Nephron progenitor cell (in vitro differentiated cells): ENCODE measurements around the gene MANF.

Experiments used
- DNase-seq: peaks from one replicate; pipeline ENCODE4 v3.0.0; 2021
- H3K27ac Mint-ChIP-seq: 2 replicates; pipeline ENCODE4 v1.8.0; 2021; ENCODE audit warnings: mild to moderate bottlenecking, moderate library complexity, mixed read lengths
- H3K27me3 Mint-ChIP-seq: 2 replicates; pipeline ENCODE4 v1.8.0; 2021; ENCODE audit warnings: mild to moderate bottlenecking, low read depth, mixed read lengths; ENCODE audit not compliant: poor library complexity
- H3K36me3 Mint-ChIP-seq: 2 replicates; pipeline ENCODE4 v1.8.0; 2021; ENCODE audit warnings: low read depth, mixed read lengths
- H3K4me1 Mint-ChIP-seq: 2 replicates; pipeline ENCODE4 v1.8.0; 2021; ENCODE audit warnings: mixed read lengths
- H3K4me3 Mint-ChIP-seq: 2 replicates; pipeline ENCODE4 v1.8.0; 2021; ENCODE audit warnings: mild to moderate bottlenecking, moderate library complexity, mixed read lengths
- H3K9me3 Mint-ChIP-seq: 2 replicates; pipeline ENCODE4 v1.8.0; 2021; ENCODE audit warnings: mild to moderate bottlenecking, moderate library complexity, mixed read lengths
- CTCF ChIP-seq: fragments of 200-600 bp; sonication (generic); IDR thresholded peaks from 2 replicates; pipeline ENCODE4 v1.5.0; 2021; ENCODE audit warnings: antibody characterized with exemption

MANF gene

GRCh38 chr3:51398595-51399310, 13.7 kb downstream of the MANF start:
- no peak overlapping the region for H3K4me3 Mint-ChIP-seq
- no peaks in the 10 kb centered on the region for H3K27me3 Mint-ChIP-seq
- TF ChIP-seq CTCF, result no peak
- H3K27ac Mint-ChIP-seq, result peak overlapping the region; percentile 88
- DNase-seq, result no peak
- peaks cover 49% of the 10 kb centered on the region for H3K36me3 Mint-ChIP-seq
- peaks cover 12% of the 10 kb centered on the region for H3K9me3 Mint-ChIP-seq
- H3K4me1 Mint-ChIP-seq, result peaks cover 31% of the 10 kb centered on the region

- TF ChIP-seq CTCF, result no peak
- Mint-ChIP-seq H3K36me3 (peaks cover 39% of the 10 kb centered on the region), H3K4me3 (no peak overlapping the region), H3K9me3 (peaks cover under 1% of the 10 kb centered on the region), H3K4me1 (peaks cover 17% of the 10 kb centered on the region), H3K27me3 (no peaks in the 10 kb centered on the region), H3K27ac (peak overlapping the region; percentile 9)
- no peak for DNase-seq
Measured at GRCh38 chr3:51400166-51400565, 15.1 kb downstream of the MANF start.

GRCh38 chr3:51401735-51402134, 16.6 kb downstream of the MANF start:
- peaks cover 7% of the 10 kb centered on the region for H3K4me1 Mint-ChIP-seq
- H3K4me3 Mint-ChIP-seq, result no peak overlapping the region
- H3K27me3 Mint-ChIP-seq, result no peaks in the 10 kb centered on the region
- H3K36me3 Mint-ChIP-seq, result peaks cover 33% of the 10 kb centered on the region
- no peak for DNase-seq
- no peak overlapping the region for H3K27ac Mint-ChIP-seq
- TF ChIP-seq CTCF, result no peak
- no peaks in the 10 kb centered on the region for H3K9me3 Mint-ChIP-seq

- H3K4me1 Mint-ChIP-seq, result no peaks in the 10 kb centered on the region
- TF ChIP-seq CTCF, result no peak
- no peak overlapping the region for H3K4me3 Mint-ChIP-seq
- no peak for DNase-seq
- no peaks in the 10 kb centered on the region for H3K27me3 Mint-ChIP-seq
- H3K36me3 Mint-ChIP-seq, result peaks cover 38% of the 10 kb centered on the region
- H3K9me3 Mint-ChIP-seq, result no peaks in the 10 kb centered on the region
- no peak overlapping the region for H3K27ac Mint-ChIP-seq
Measured at GRCh38 chr3:51403675-51404074, 18.6 kb downstream of the MANF start.

- Mint-ChIP-seq H3K36me3 (peaks cover 50% of the 10 kb centered on the region), H3K27me3 (no peaks in the 10 kb centered on the region), H3K27ac (no peak overlapping the region), H3K4me1 (no peaks in the 10 kb centered on the region), H3K4me3 (no peak overlapping the region), H3K9me3 (no peaks in the 10 kb centered on the region)
- TF ChIP-seq CTCF, result no peak
- no peak for DNase-seq
Measured at GRCh38 chr3:51408021-51408420, 22.9 kb downstream of the MANF start.

- Mint-ChIP-seq H3K9me3 (no peaks in the 10 kb centered on the region), H3K36me3 (peaks cover 54% of the 10 kb centered on the region), H3K27me3 (no peaks in the 10 kb centered on the region), H3K4me1 (no peaks in the 10 kb centered on the region), H3K27ac (peak overlapping the region; percentile 4), H3K4me3 (no peak overlapping the region)
- DNase-seq, result no peak
- TF ChIP-seq CTCF, result no peak
Measured at GRCh38 chr3:51408813-51409212, 23.7 kb downstream of the MANF start.
